ENCODE results near the gene TFEB. TPM values are rescaled to one million over a fixed set of nuclear protein-coding genes. Genes with fewer than 3 reads are reported as not detected.

TFEB gene
- 17.9 TPM for total RNA-seq
- long read RNA-seq, transcript TFEB-204 (9 exons, 2,331 nt): major isoform, 7 of 20 reads
- long read RNA-seq, partial matches to known transcripts: 5 of 20 reads
- long read RNA-seq, other reads (novel, unspliced or antisense): 7 of 20 reads

- peak; percentile 99 for DNase-seq (ENCODE audit: low spot score)
Measured at GRCh38 chr6:41735427-41736185, at the start of gene TFEB. TSS of gene TFEB (minus strand) at chr6:41735608. CDS start at chr6:41691213, 44,395 bp downstream.

GRCh38 chr6:41784581-41785171, 49.3 kb upstream of the TFEB start:
- no peak for DNase-seq (ENCODE audit: low spot score)

- no peak for DNase-seq (ENCODE audit: low spot score)
Measured at GRCh38 chr6:41783106-41783780, 47.8 kb upstream of the TFEB start.

GRCh38 chr6:41781366-41781730, 45.9 kb upstream of the TFEB start:
- DNase-seq (ENCODE audit: low spot score): no peak

- DNase-seq (ENCODE audit: low spot score): no peak
Measured at GRCh38 chr6:41780551-41781365, 45.4 kb upstream of the TFEB start, which contains the start of gene PRICKLE4. TSS of gene PRICKLE4 (plus strand) at chr6:41780782. CDS start at chr6:41783474, 2,692 bp downstream.

- peak; percentile 100 for DNase-seq (ENCODE audit: low spot score)
Measured at GRCh38 chr6:41779788-41780550, 44.6 kb upstream of the TFEB start, which contains the start of gene FRS3. TSS of gene FRS3 (minus strand) at chr6:41779900. CDS start at chr6:41776987, 2,913 bp downstream.

GRCh38 chr6:41779336-41779735, 43.9 kb upstream of the TFEB start:
- DNase-seq (ENCODE audit: low spot score): no peak

GRCh38 chr6:41778895-41779294, 43.5 kb upstream of the TFEB start:
- no peak for DNase-seq (ENCODE audit: low spot score)

GRCh38 chr6:41777551-41778285, 42.3 kb upstream of the TFEB start:
- DNase-seq (ENCODE audit: low spot score): peak; percentile 12

- no peak for DNase-seq (ENCODE audit: low spot score)
Measured at GRCh38 chr6:41775293-41775882, 40.0 kb upstream of the TFEB start.

- DNase-seq (ENCODE audit: low spot score): no peak
Measured at GRCh38 chr6:41774841-41775240, 39.4 kb upstream of the TFEB start.

GRCh38 chr6:41771058-41771983, 35.9 kb upstream of the TFEB start:
- DNase-seq (ENCODE audit: low spot score): no peak

GRCh38 chr6:41770381-41771057, 35.1 kb upstream of the TFEB start:
- DNase-seq (ENCODE audit: low spot score): no peak

- no peak for DNase-seq (ENCODE audit: low spot score)
Measured at GRCh38 chr6:41769376-41769775, 34.0 kb upstream of the TFEB start.

- DNase-seq (ENCODE audit: low spot score): no peak
Measured at GRCh38 chr6:41768545-41769308, 33.3 kb upstream of the TFEB start.

GRCh38 chr6:41767112-41767833, 31.9 kb upstream of the TFEB start:
- DNase-seq (ENCODE audit: low spot score): no peak
